Liver (tissue), 9 donors: ENCODE results near the gene XYLT1. TPM values are rescaled to one million over a fixed set of nuclear protein-coding genes. Genes with fewer than 3 reads are reported as not detected.
A peak's percentile ranks its signal among the peaks of the same experiment; 100 is the strongest.

Experiments used
- DNase-seq: peaks from one replicate; pipeline ENCODE4 v3.0.0-alpha.2; 2017; ENCODE audit warnings: low spot score
- H3K27ac ChIP-seq, 2 donors: one replicate each; pipeline ENCODE4 v1.7.0; 2013; ENCODE audit warnings: inconsistent platforms in 2 of 2, low read length in 2 of 2, control low read depth in 1 of 2, low read depth in 1 of 2, mild to moderate bottlenecking in 1 of 2
- H3K27me3 ChIP-seq, 4 donors: one replicate each; pipeline versions ENCODE4 v1.6.1 to v1.7.0; 2013; ENCODE audit warnings: low read length in 3 of 4, inconsistent platforms in 1 of 4, mild to moderate bottlenecking in 1 of 4, moderate library complexity in 1 of 4; ENCODE audit not compliant: control insufficient read depth in 4 of 4, insufficient read depth in 4 of 4
- H3K36me3 ChIP-seq, 4 donors: one replicate each; pipeline versions ENCODE4 v1.6.1 to v1.7.0; 2013; ENCODE audit warnings: low read length in 3 of 4, mild to moderate bottlenecking in 3 of 4, low read depth in 1 of 4, moderate library complexity in 1 of 4; ENCODE audit not compliant: control insufficient read depth in 4 of 4, insufficient read depth in 3 of 4
- H3K4me1 ChIP-seq, 4 donors: one replicate each; pipeline versions ENCODE4 v1.6.1 to v1.7.0; 2013; ENCODE audit warnings: low read length in 3 of 4, mild to moderate bottlenecking in 3 of 4, moderate library complexity in 1 of 4; ENCODE audit not compliant: control insufficient read depth in 4 of 4, insufficient read depth in 4 of 4
- H3K4me3 ChIP-seq, 3 donors: one replicate each; pipeline versions ENCODE4 v1.6.1 to v1.7.0; 2013; ENCODE audit warnings: low read length in 3 of 3, control low read depth in 1 of 3, low read depth in 1 of 3, mild to moderate bottlenecking in 1 of 3
- H3K9ac ChIP-seq, 2 donors: one replicate each; pipeline ENCODE4 v1.7.0; 2013; ENCODE audit warnings: low read length in 2 of 2, mild to moderate bottlenecking in 2 of 2, moderate library complexity in 2 of 2, control low read depth in 1 of 2, low read depth in 1 of 2
- H3K9me3 ChIP-seq, 4 donors: one replicate each; pipeline versions ENCODE4 v1.6.1 to v1.7.0; 2013; ENCODE audit warnings: low read length in 3 of 4; ENCODE audit not compliant: control insufficient read depth in 4 of 4
- ATF3 ChIP-seq: IDR thresholded peaks from 2 replicates; pipeline ENCODE4 v1.6.1; 2016; ENCODE audit warnings: antibody characterized with exemption
- CTCF ChIP-seq: fragments of 150-350 bp; IDR thresholded peaks from 2 replicates; pipeline ENCODE4 v1.5.1; 2017; ENCODE audit warnings: improper control_type of control experiment, low read depth, low read length; ENCODE audit not compliant: missing input control
- EGR1 ChIP-seq, 2 donors: IDR thresholded peaks; 2 replicates each; pipeline ENCODE4 v1.6.1; 2016 to 2018; ENCODE audit warnings: antibody characterized with exemption in 2 of 2, low read depth in 2 of 2
- FOXA1 ChIP-seq: IDR thresholded peaks from 2 replicates; pipeline ENCODE4 v1.6.1; 2016; ENCODE audit warnings: antibody characterized with exemption
- FOXA2 ChIP-seq: IDR thresholded peaks from 2 replicates; pipeline ENCODE4 v1.6.1; 2016; ENCODE audit warnings: antibody characterized with exemption
- GABPA ChIP-seq, 2 donors: IDR thresholded peaks in 1 of 2; conservative IDR thresholded peaks in 1 of 2; 2 replicates each; pipeline ENCODE4 v1.6.1; 2016; ENCODE audit warnings: antibody characterized with exemption in 2 of 2, mild to moderate bottlenecking in 1 of 2, moderate library complexity in 1 of 2
- HNF4A ChIP-seq, 2 donors: conservative IDR thresholded peaks; 2 replicates each; pipeline ENCODE4 v1.6.1; 2016; ENCODE audit warnings: antibody characterized with exemption in 2 of 2, mild to moderate bottlenecking in 2 of 2
- HNF4G ChIP-seq: IDR thresholded peaks from 2 replicates; pipeline ENCODE4 v1.6.1; 2016; ENCODE audit warnings: antibody characterized with exemption
- JUND ChIP-seq, 2 donors: IDR thresholded peaks; 2 replicates each; pipeline ENCODE4 v1.6.1; 2016; ENCODE audit warnings: antibody characterized with exemption in 2 of 2
- MAX ChIP-seq: IDR thresholded peaks from 2 replicates; pipeline ENCODE4 v1.6.1; 2016; ENCODE audit warnings: antibody characterized with exemption
- NR2F2 ChIP-seq: IDR thresholded peaks from 2 replicates; pipeline ENCODE4 v1.6.1; 2016; ENCODE audit warnings: antibody characterized with exemption
- RAD21 ChIP-seq, 2 donors: IDR thresholded peaks; 2 replicates each; pipeline ENCODE4 v1.6.1; 2016; ENCODE audit warnings: antibody characterized with exemption in 2 of 2, mild to moderate bottlenecking in 2 of 2
- REST ChIP-seq: IDR thresholded peaks from 2 replicates; pipeline ENCODE4 v1.6.1; 2016; ENCODE audit warnings: antibody characterized with exemption, mild to moderate bottlenecking
- RXRA ChIP-seq, 2 donors: IDR thresholded peaks; 2 replicates each; pipeline ENCODE4 v1.6.1; 2017 to 2018; ENCODE audit warnings: antibody characterized with exemption in 2 of 2, mild to moderate bottlenecking in 1 of 2
- SP1 ChIP-seq: IDR thresholded peaks from 2 replicates; pipeline ENCODE4 v1.6.1; 2018; ENCODE audit warnings: antibody characterized with exemption, mild to moderate bottlenecking
- TAF1 ChIP-seq: conservative IDR thresholded peaks from 2 replicates; pipeline ENCODE4 v1.6.1; 2016; ENCODE audit warnings: antibody characterized with exemption, mild to moderate bottlenecking
- YY1 ChIP-seq: IDR thresholded peaks from 2 replicates; pipeline ENCODE4 v1.6.1; 2016; ENCODE audit warnings: antibody characterized with exemption, mild to moderate bottlenecking
- ZBTB33 ChIP-seq: IDR thresholded peaks from 2 replicates; pipeline ENCODE4 v1.6.1; 2016; ENCODE audit warnings: antibody characterized with exemption
- WGBS: extraction: QIAGEN DNeasy Blood & Tissue Kit; methylation state at CpG from one replicate; pipeline ENCODE4 v1.1.7; 2013; 5-methylcytosine and 5-hydroxymethylcytosine counted together
- polyA plus RNA-seq, 2 donors: library from polyadenylated mRNA; stranded (reverse) in 1 of 2; unstranded in 1 of 2; fragments of 200-250 nt in 1 of 2; fragments of >200 nt in 1 of 2; fragmentation: Nextera tagmentation in 1 of 2; extraction: Ambion mirVana in 1 of 2; gene quantifications; one replicate each; pipeline versions ENCODE4 v1.2.1 to v1.2.3, GENCODE V29; 2013 to 2015
- total RNA-seq, 2 donors: library from RNA; depleted of rRNA; stranded (reverse); fragments of >200 nt; gene quantifications; one replicate each; pipeline ENCODE4 v1.2.3, GENCODE V29; 2014
- donor health status: healthy.
- donor health status: healthy.
- donor health status: healthy.
- donor health status: healthy.
- donor health status: healthy.

Gene XYLT1
- total and polyA plus RNA-seq, 4 donors = 0.25 to 2.3 (median 0.53) TPM

- no peaks in the 10 kb centered on the region for H3K36me3 ChIP-seq
- H3K4me3 ChIP-seq = no peak overlapping the region
- WGBS = 31% methylated on average over 4 of the region's 4 CpGs
- TF ChIP-seq ZBTB33 (no peak), RXRA (IDR thresholded peaks at IDR 0.05) (peak in 1 of 2 donors; percentile 33), SP1 (peak; percentile 15), RAD21 (IDR thresholded peaks at IDR 0.05) (peak in 1 of 2 donors; percentile 8), HNF4G (no peak), YY1 (no peak), EGR1 (IDR thresholded peaks at IDR 0.05; ENCODE audit: low read depth in 2 of 2) (no peak), JUND (IDR thresholded peaks at IDR 0.05) (no peak), NR2F2 (peak; percentile 63), ATF3 (no peak)
- no peaks in the 10 kb centered on the region for H3K4me1 ChIP-seq
- no peaks in the 10 kb centered on the region for H3K27me3 ChIP-seq
- no peak overlapping the region for H3K27ac ChIP-seq
- H3K9ac ChIP-seq = no peak overlapping the region
- H3K9me3 ChIP-seq = no peaks in the 10 kb centered on the region
- DNase-seq = no peak
Measured at GRCh38 chr16:17224879-17225281, 245.9 kb downstream of the XYLT1 start.

GRCh38 chr16:17224350-17224749 lies 246.4 kb downstream of the XYLT1 start:
- Histone ChIP-seq H3K9ac (no peak overlapping the region), H3K36me3 (no peaks in the 10 kb centered on the region), H3K4me1 (no peaks in the 10 kb centered on the region), H3K9me3 (no peaks in the 10 kb centered on the region), H3K27me3 (no peaks in the 10 kb centered on the region), H3K27ac (no peak overlapping the region), H3K4me3 (no peak overlapping the region)
- 75% methylated on average over 5 of the region's 5 CpGs for whole genome bisulfite sequencing
- no peak for TF ChIP-seq NR2F2
- TF ChIP-seq GABPA (IDR thresholded peaks at IDR 0.05 in 1 of 2, conservative IDR thresholded peaks at IDR 0.05 in 1 of 2) = no peak
- TF ChIP-seq RXRA (IDR thresholded peaks at IDR 0.05) = no peak
- TF ChIP-seq JUND (IDR thresholded peaks at IDR 0.05) = no peak
- no peak for TF ChIP-seq HNF4A (conservative IDR thresholded peaks at IDR 0.05)
- no peak for TF ChIP-seq MAX
- no peak for TF ChIP-seq RAD21 (IDR thresholded peaks at IDR 0.05)
- no peak for TF ChIP-seq ATF3
- TF ChIP-seq HNF4G = no peak
- no peak for TF ChIP-seq FOXA1
- no peak for TF ChIP-seq TAF1
- TF ChIP-seq FOXA2 = no peak
- no peak for TF ChIP-seq ZBTB33
- TF ChIP-seq REST = no peak
- TF ChIP-seq CTCF = no peak
- TF ChIP-seq EGR1 (IDR thresholded peaks at IDR 0.05; ENCODE audit: low read depth in 2 of 2) = no peak
- TF ChIP-seq YY1 = no peak
- no peak for TF ChIP-seq SP1
- no peak for DNase-seq
